Activated gamma-delta T cell treated with anti-CD3 and anti-CD28 coated beads, Interleukin-2, amount 50 U/mL, for 16 hours (primary cell): ENCODE results near the gene FARP1.

Experiments
- DNase-seq: peaks from one replicate; pipeline ENCODE4 v3.0.0-alpha.2; 2020; ENCODE audit warnings: low read depth

FARP1 gene

GRCh38 chr13:98201189-98201588, 58.3 kb downstream of the FARP1 start:
- no peak for DNase-seq

- DNase-seq = no peak
These were observed 59.1 kb downstream of the FARP1 start for GRCh38 chr13:98201984-98202383.

- DNase-seq = no peak
These were observed 60.9 kb downstream of the FARP1 start for GRCh38 chr13:98203646-98204326.

GRCh38 chr13:98204546-98204945, 61.7 kb downstream of the FARP1 start:
- DNase-seq = no peak

GRCh38 chr13:98206946-98207345, 64.1 kb downstream of the FARP1 start:
- DNase-seq = no peak

GRCh38 chr13:98207416-98207815, 64.5 kb downstream of the FARP1 start:
- no peak for DNase-seq

GRCh38 chr13:98208606-98209005, 65.7 kb downstream of the FARP1 start:
- DNase-seq = no peak

GRCh38 chr13:98212763-98213162, 69.9 kb downstream of the FARP1 start:
- no peak for DNase-seq

- no peak for DNase-seq
These were observed 70.5 kb downstream of the FARP1 start for GRCh38 chr13:98213354-98213753.

- DNase-seq = no peak
These were observed 71.2 kb downstream of the FARP1 start for GRCh38 chr13:98214008-98214643.

GRCh38 chr13:98214707-98215106, 71.8 kb downstream of the FARP1 start:
- no peak for DNase-seq

GRCh38 chr13:98215508-98215907, 72.6 kb downstream of the FARP1 start:
- no peak for DNase-seq

GRCh38 chr13:98216135-98216565, 73.3 kb downstream of the FARP1 start:
- no peak for DNase-seq

- DNase-seq = no peak
These were observed 73.9 kb downstream of the FARP1 start for GRCh38 chr13:98216711-98217285.

- DNase-seq = no peak
These were observed 74.7 kb downstream of the FARP1 start for GRCh38 chr13:98217597-98217996.

GRCh38 chr13:98219685-98220084, 76.8 kb downstream of the FARP1 start:
- no peak for DNase-seq

- no peak for DNase-seq
These were observed 77.4 kb downstream of the FARP1 start for GRCh38 chr13:98220271-98220791.

- DNase-seq = no peak
These were observed 78.3 kb downstream of the FARP1 start for GRCh38 chr13:98221234-98221633.

GRCh38 chr13:98222081-98222554, 79.2 kb downstream of the FARP1 start:
- no peak for DNase-seq

GRCh38 chr13:98222816-98223215, 79.9 kb downstream of the FARP1 start:
- DNase-seq = no peak

GRCh38 chr13:98223741-98224140, 80.8 kb downstream of the FARP1 start:
- no peak for DNase-seq

- no peak for DNase-seq
These were observed 81.7 kb downstream of the FARP1 start for GRCh38 chr13:98224557-98224956.
